HG03064 (cell line): Measurements from ENCODE around the gene PIGV.
A peak's percentile ranks its signal among the peaks of the same experiment; 100 is the strongest.
"Not testable (repeated sequence)": the region's sequence is repeated elsewhere in the genome, so short reads cannot be mapped to it uniquely, and the experiment has no call there.

Experiments used
- ATAC-seq: cut with Tn5 transposase; IDR thresholded peaks from one replicate; pipeline ENCODE4 v1.9.1; 2021; ENCODE audit warnings: low read depth; ENCODE audit not compliant: unreplicated experiment

The PIGV gene

GRCh38 chr1:26831059-26831458 is 43.3 kb downstream of the PIGV start:
- no peak for ATAC-seq

- no peak for ATAC-seq
Observed at GRCh38 chr1:26831546-26832248, 43.9 kb downstream of the PIGV start.

- ATAC-seq: no peak
Observed at GRCh38 chr1:26832249-26832960, 44.7 kb downstream of the PIGV start.

DNA sequence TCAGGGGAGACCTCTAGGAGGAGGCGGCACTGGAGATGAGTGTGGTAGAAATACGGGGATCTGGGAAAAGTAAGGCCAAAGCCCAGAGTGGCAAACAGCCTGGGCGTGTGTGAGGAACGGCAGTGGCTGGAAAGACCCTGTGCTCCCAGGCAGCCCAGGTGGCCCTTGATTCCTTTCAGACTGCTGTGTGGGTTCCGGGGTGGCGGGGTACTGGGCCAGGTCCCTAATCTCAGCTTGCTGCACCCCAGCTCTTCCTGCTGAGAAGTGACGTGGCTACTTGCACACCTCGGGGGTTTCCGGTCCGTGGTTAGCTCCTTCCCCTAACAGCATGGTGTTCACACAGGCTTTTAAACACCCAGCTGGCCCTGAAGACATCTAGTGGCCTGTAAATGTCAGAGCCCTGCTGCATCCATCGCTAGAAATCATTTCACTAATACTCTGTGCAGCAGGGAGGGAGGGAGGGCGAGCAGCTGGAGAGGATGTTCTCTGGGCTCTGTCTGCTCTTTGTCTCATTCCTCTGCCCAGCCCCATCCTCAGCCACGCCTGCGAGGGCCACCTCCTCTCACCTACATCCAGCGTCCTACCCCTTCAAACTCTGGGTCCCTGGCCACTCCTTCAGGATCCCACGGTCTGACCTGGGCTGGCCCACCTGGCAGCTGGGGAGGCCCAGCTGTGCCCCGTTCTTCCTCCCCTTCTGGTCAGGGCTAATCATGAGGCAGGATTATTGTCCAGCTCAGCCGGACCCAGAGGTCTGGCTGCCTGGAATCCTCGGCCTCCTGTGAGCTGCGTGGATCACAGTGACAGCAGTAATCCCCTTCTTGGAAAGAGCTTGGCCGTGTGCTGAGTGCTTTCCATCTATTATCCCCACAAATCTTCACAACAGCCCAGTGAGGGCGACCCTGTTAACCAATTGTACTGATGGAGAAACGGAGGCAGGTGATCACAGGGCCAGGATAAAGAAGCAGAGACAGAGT is 46.0 kb downstream of the PIGV start:
- peak; percentile 77 for ATAC-seq

- ATAC-seq: not testable (repeated sequence)
Observed at GRCh38 chr1:26837665-26838064, 49.9 kb downstream of the PIGV start.

DNA sequence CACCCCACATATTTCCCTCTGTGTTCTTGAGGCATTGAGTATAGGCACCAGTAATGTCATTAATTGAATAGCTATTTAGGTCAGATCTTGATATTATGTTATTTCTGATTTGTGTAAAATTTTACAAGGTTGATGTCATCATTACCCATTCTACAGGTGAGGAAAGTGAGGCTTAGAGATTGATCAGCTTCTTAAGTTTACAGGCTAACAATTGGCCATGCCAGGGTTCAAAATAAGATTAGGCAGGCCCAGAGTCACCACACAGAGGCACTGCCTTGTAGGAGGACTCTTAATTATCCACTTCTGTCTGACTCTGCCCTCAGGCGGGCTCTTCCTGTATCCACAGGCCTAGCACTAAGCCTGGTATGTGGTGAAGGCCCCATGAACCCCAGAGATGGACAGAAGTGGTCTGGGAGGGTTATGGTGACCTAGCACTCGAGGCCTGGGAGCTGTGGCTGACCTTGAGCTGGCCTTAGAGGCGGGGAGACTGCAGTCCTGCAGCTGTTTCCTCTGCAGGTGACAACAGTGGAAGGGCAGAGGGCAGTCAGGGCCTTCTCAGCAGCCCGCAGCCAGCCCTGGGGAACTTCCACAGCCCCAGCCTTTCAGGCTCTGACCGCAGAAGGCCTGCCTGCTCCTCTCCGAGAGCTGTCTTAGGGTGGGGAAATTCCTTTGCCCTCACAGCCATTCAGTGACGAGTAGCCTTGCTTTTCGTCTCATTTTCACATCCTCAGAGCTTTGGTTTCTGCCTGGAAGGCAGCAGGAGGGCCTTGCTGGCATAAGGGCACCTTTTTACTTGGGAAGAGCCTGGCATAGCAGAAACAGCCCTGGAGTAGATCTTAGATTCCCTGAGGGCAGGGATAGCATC is 51.0 kb downstream of the PIGV start:
- ATAC-seq: peak; percentile 82

- ATAC-seq: no peak
Observed at GRCh38 chr1:26839339-26839722, 51.6 kb downstream of the PIGV start.

DNA sequence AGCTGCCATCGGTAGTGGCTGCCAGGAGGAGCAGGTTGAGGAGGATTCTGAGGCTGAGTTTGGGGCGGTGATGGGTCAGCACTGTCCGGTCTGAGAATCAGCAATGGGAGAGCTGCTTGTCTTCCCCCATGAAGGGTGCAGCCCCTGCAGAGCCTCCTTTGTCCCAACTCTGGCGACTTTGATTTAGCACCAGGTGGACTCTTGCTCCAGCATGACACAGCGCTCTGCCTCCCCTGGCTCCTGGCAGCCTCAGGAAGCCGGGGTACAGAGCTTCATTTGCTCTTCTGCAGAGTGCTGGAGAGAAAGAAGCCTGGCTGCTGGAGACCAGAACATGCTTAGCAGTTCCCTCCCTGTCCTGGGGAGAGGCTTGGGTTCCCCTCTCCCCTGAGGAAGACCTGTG is 52.0 kb downstream of the PIGV start:
- no peak for ATAC-seq

DNA sequence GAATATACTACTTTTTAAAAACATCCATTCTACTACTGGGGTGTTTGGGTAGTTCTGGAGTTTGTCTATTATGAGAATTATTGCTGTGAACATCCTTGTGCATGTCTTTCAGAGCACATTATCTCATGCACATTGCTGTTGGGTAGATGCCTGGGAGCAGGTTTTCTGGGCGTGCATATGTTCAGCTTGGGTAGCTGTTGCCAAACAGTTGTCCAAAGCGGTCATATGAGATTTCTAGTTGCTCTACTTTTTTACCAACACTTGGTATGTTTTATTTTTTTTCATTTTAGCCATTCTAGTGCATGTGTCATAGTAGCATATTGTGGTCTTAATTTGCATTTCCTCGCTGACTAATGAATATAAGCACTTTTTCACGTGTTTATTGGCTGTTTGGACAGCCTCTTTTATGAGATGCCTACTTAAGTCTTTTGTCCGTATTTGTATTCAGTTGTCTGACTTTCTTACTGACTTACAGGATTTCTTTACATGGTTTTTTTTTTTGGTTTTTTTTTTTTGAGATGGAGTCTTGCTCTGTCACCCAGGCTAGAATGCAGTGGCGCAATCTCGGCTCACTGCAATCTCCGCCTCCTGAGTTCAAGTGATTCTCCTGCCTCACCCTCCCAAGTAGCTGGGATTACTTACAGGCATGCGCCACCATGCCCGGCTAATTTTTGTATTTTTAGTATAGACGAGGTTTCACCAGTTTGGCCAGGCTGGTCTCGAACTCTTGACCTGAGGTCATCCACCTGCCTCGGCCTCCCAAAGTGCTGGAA is 56.9 kb downstream of the PIGV start:
- ATAC-seq: no peak

DNA sequence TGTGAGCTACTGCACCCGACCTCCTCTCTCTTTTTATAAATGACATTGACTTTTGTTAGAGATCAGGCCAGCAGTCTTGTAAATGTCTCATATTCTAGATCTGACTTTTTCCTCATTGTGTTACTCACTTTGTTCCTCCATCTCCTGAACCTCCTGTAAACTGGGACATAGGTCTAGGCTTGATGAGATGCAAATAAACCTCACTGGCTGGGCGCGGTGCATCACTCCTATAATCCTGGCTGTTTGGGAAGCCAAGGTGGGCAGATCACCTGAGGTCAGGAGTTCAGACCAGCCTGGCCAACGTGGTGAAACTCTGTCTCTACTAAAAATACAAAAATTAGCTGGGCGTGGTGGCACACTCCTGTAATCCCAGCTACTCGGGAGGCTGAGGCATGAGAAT is 60.1 kb downstream of the PIGV start:
- ATAC-seq: not testable (repeated sequence)
